Ovary (tissue), 9 donors: ENCODE results near the gene MYH3. TPM values are rescaled to one million over a fixed set of nuclear protein-coding genes. Genes with fewer than 3 reads are reported as not detected.

Experiments used
- DNase-seq, 5 donors: peaks; one replicate each; pipeline ENCODE4 v3.0.0-alpha.2; 2019 to 2020
- H3K27ac ChIP-seq, 2 donors: fragments of 200-600 bp; one replicate each; pipeline versions ENCODE4 v1.5.1 to v1.8.0; 2019 to 2022
- H3K27me3 ChIP-seq: fragments of 200-600 bp; one replicate; pipeline ENCODE4 v1.8.0; 2022
- H3K36me3 ChIP-seq: fragments of 200-600 bp; sonication (generic); one replicate; pipeline ENCODE4 v1.5.1; 2019
- H3K4me1 ChIP-seq: one replicate; pipeline ENCODE4 v1.8.1; 2013; ENCODE audit warnings: mild to moderate bottlenecking, moderate library complexity; ENCODE audit not compliant: insufficient read depth
- H3K4me3 ChIP-seq: fragments of 200-600 bp; sonication (generic); one replicate; pipeline ENCODE4 v1.5.1; 2017
- H3K9me3 ChIP-seq, 2 donors: fragments of 200-600 bp in 1 of 2; sonication (generic) in 1 of 2; one replicate each; pipeline versions ENCODE4 v1.5.1 to v1.8.1; 2013 to 2019; ENCODE audit warnings: mild to moderate bottlenecking in 1 of 2, moderate library complexity in 1 of 2
- CTCF ChIP-seq, 3 donors: fragments of 450-650 bp in 2 of 3; fragments of 200-600 bp in 1 of 3; IDR thresholded peaks; one replicate each; pipeline versions ENCODE4 v1.5.1 to v1.8.0; 2016 to 2022; ENCODE audit warnings: antibody characterized with exemption in 3 of 3, mild to moderate bottlenecking in 1 of 3
- EP300 ChIP-seq: sonication (generic); formaldehyde crosslinking; IDR thresholded peaks from one replicate; pipeline ENCODE4 v1.6.1; 2017; ENCODE audit warnings: antibody characterized with exemption
- POLR2A ChIP-seq: fragments of 450-650 bp; IDR thresholded peaks from one replicate; pipeline ENCODE4 v1.6.1; 2017; ENCODE audit warnings: antibody characterized with exemption, mild to moderate bottlenecking, moderate library complexity
- WGBS, 3 donors: extraction: QIAGEN DNeasy Blood & Tissue Kit in 1 of 3; methylation state at CpG; one replicate each; pipeline versions ENCODE4 v1.1.5 to v1.1.7; 2013 to 2017; 5-methylcytosine and 5-hydroxymethylcytosine counted together
- intact Hi-C, 4 donors: fragments of 100-400 bp; cut with DNase I; formaldehyde crosslinking; loops; one replicate each; pipeline versions ENCODE4 v1.11.0 to v1.15.1; 2022 to 2023
- polyA plus RNA-seq, 2 donors: library from polyadenylated mRNA; stranded (reverse); fragments of 200-250 nt in 1 of 2; fragments of 350-450 nt in 1 of 2; fragmentation: Illumina TruSeq in 1 of 2; extraction: RNeasy Lipid Tissue Mini Kit (QIAGEN cat#74804) in 1 of 2; gene quantifications; one replicate each; pipeline ENCODE4 v1.2.3, GENCODE V29; 2013 to 2014
- total RNA-seq, 7 donors: library from RNA; depleted of rRNA in 2 of 7; stranded (reverse); fragments of >200 nt in 2 of 7; fragmentation: NEBNext Ultra II Directional in 3 of 7; extraction: Animal tissue kit (Norgen Biotek cat#: 25700) in 3 of 7; gene quantifications; one replicate each; pipeline versions ENCODE4 v1.1.0 to v1.2.4, GENCODE V29; 2016 to 2023
- donor health status: DM: no; HTN: no; CAD: no; lungs with moderate emphysema.
- donor health status: DM: no; HTN: no; CAD: no.
- donor health status: Bipolar disorder and iron deficiency.
- donor health status: DM: yes; HTN: yes; CAD: no.
- donor health status: DM: no; HTN: no; CAD: no.
- donor health status: DM: yes; HTN: yes; CAD: no.

The MYH3 gene
- total and polyA plus RNA-seq, 9 donors, result 1.5 to 5.7 (median 2.6) TPM

- no peaks in the 10 kb centered on the region for H3K36me3 ChIP-seq
- intact Hi-C loops, result no loop called here
- no peaks in the 10 kb centered on the region for H3K4me1 ChIP-seq
- H3K4me3 ChIP-seq, result no peak overlapping the region
- no peaks in the 10 kb centered on the region for H3K27me3 ChIP-seq
- no peak for DNase-seq
- TF ChIP-seq CTCF (IDR thresholded peaks at IDR 0.05), result no peak
- no peak for TF ChIP-seq POLR2A
- no peaks in the 10 kb centered on the region for H3K9me3 ChIP-seq
- H3K27ac ChIP-seq, result no peak overlapping the region
- WGBS, 3 donors, result 77 to 87% (median 83%) methylated on average over 13 of the region's 13 CpGs
These were observed 28.4 kb downstream of the MYH3 start for GRCh38 chr17:10628756-10629155.

GRCh38 chr17:10626390-10626789 is 30.7 kb downstream of the MYH3 start:
- Histone ChIP-seq H3K4me1 (no peaks in the 10 kb centered on the region), H3K27me3 (no peaks in the 10 kb centered on the region), H3K9me3 (no peaks in the 10 kb centered on the region), H3K27ac (no peak overlapping the region), H3K4me3 (no peak overlapping the region), H3K36me3 (no peaks in the 10 kb centered on the region)
- no peak for DNase-seq
- intact Hi-C loops, result no loop called here
- no peak for TF ChIP-seq CTCF (IDR thresholded peaks at IDR 0.05)
- no peak for TF ChIP-seq EP300
- TF ChIP-seq POLR2A, result no peak
- WGBS, 3 donors, result 62 to 73% (median 67%) methylated on average over 9 of the region's 9 CpGs

GRCh38 chr17:10624969-10625368 is 32.1 kb downstream of the MYH3 start:
- H3K36me3 ChIP-seq, result no peaks in the 10 kb centered on the region
- TF ChIP-seq POLR2A, result no peak
- no peak for TF ChIP-seq CTCF (IDR thresholded peaks at IDR 0.05)
- no peak for TF ChIP-seq EP300
- H3K27ac ChIP-seq, result no peak overlapping the region
- intact Hi-C loops, result no loop called here
- H3K4me1 ChIP-seq, result no peaks in the 10 kb centered on the region
- 83 to 89% (median 86%) methylated on average over 11 of the region's 11 CpGs for WGBS, 3 donors
- no peak overlapping the region for H3K4me3 ChIP-seq
- H3K9me3 ChIP-seq, result no peaks in the 10 kb centered on the region
- no peak for DNase-seq
- no peaks in the 10 kb centered on the region for H3K27me3 ChIP-seq

GRCh38 chr17:10623737-10624338 is 33.3 kb downstream of the MYH3 start:
- TF ChIP-seq EP300 (no peak), POLR2A (no peak), CTCF (IDR thresholded peaks at IDR 0.05) (no peak)
- intact Hi-C loops, result no loop called here
- no peak overlapping the region for H3K27ac ChIP-seq

More at GRCh38 chr17:10623737-10624338, 33.3 kb downstream of the MYH3 start:
- no peaks in the 10 kb centered on the region for H3K4me1 ChIP-seq
- no peaks in the 10 kb centered on the region for H3K36me3 ChIP-seq
- H3K4me3 ChIP-seq, result no peak overlapping the region
- no peak for DNase-seq
- no peaks in the 10 kb centered on the region for H3K27me3 ChIP-seq
- WGBS, 3 donors, result 40 to 54% (median 43%) methylated on average over 10 of the region's 10 CpGs
- H3K9me3 ChIP-seq, result no peaks in the 10 kb centered on the region
